ENCODE results near the gene SPOPL. TPM values are rescaled to one million over a fixed set of nuclear protein-coding genes. Genes with fewer than 3 reads are reported as not detected.
"Not testable (repeated sequence)": the region's sequence is repeated elsewhere in the genome, so short reads cannot be mapped to it uniquely, and the experiment has no call there.

The SPOPL gene
- total and polyA plus RNA-seq, 2 of the 4 experiments (the other 2 are of a cell fraction): 4.8 to 20.3 TPM

DNA sequence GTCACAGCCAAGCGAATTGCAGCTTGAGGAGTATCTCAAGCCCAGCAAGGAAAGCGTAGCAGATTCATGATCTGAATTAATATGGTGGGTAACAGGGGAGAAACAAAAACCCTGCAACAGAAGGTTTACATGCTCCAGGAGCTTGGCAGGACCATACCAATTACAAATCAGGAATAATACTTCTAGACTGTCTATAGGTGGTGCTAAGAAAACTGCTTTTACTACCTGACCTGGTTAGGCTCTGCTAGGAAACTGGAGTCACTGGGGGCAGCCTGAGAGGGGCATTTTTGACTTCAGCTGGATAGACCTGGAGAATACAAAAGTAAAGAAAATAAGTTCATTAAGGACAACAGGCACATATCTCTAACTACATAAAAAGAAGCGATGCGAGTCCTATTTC is 24.6 kb upstream of the SPOPL start:
- CTCF ChIA-PET: interaction anchor here (0.7 kb wide), 1 partner anchor 10 kb away, joined by 3 read pairs; no protein-coding TSS in a partner anchor
- no peak overlapping the region for H2AFZ ChIP-seq (replicated peaks; ENCODE audit: low read length, poor library complexity)
- H2BK5ac ChIP-seq (ENCODE audit: low read depth, low read length, poor library complexity, severe bottlenecking): no peak overlapping the region
- in situ Hi-C loops (cut with MboI; ENCODE audit: low sequenced_read_pairs) (no loop called here), intact Hi-C loops (cut with micrococcal nuclease) (no loop called here), dilution Hi-C loops (cut with HindIII; ENCODE audit: low sequenced_read_pairs, unreplicated experiment) (no loop called here)
- no peaks in the 10 kb centered on the region for H3K9me3 ChIP-seq (ENCODE audit: control insufficient read depth, insufficient read depth, low read length)
- no peak overlapping the region for H2BK20ac ChIP-seq (ENCODE audit: low read depth, low read length)
- no peaks in the 10 kb centered on the region for H4K20me1 ChIP-seq (ENCODE audit: insufficient read depth, low read length)
- no peak overlapping the region for H4K8ac ChIP-seq (ENCODE audit: low read depth in 2 of 2, low read length in 2 of 2)
- H3K14ac ChIP-seq (replicated peaks; ENCODE audit: low read depth, low read length): no peak overlapping the region
- H2BK120ac ChIP-seq (ENCODE audit: low read depth, low read length): no peak overlapping the region
- H3K23ac ChIP-seq (ENCODE audit: low read depth, low read length): no peak overlapping the region
- H3K4me3 ChIP-seq (ENCODE audit: insufficient read depth, low read depth, low read length): no peak overlapping the region
- H2AK9ac ChIP-seq (replicated peaks; ENCODE audit: low read depth, low read length, poor library complexity): no peak overlapping the region
- WGBS, 2 experiments (ENCODE audit: extremely low coverage in 2 of 2, insufficient read length in 1 of 2): no CpG with 5 or more reads among the region's 4 CpGs
- POLR2A ChIA-PET (ENCODE audit: unreplicated experiment): no interaction called here
- no peak overlapping the region for H2BK15ac ChIP-seq (ENCODE audit: low read depth, low read length)
- no peak overlapping the region for H2AK5ac ChIP-seq (ENCODE audit: low read depth, low read length)
- H3K9ac ChIP-seq (ENCODE audit: low read depth, low read length): no peak overlapping the region
- H3K27me3 ChIP-seq (ENCODE audit: control insufficient read depth, insufficient read depth, low read length): no peaks in the 10 kb centered on the region
- H3K27ac ChIP-seq (ENCODE audit: insufficient read depth, low read length): no peak overlapping the region
- no TSS peak for BruUV-seq (replicated peaks)
- no peak overlapping the region for H4K91ac ChIP-seq (ENCODE audit: insufficient read depth, low read depth, low read length)
- no peak overlapping the region for H3K56ac ChIP-seq (ENCODE audit: extremely low read depth, insufficient read depth, low read length)
- no peak overlapping the region for H4K5ac ChIP-seq (ENCODE audit: low read depth, low read length)
- H3K18ac ChIP-seq (ENCODE audit: low read depth, low read length): no peak overlapping the region
- H3K4ac ChIP-seq (ENCODE audit: low read depth, low read length): no peak overlapping the region
- no peaks in the 10 kb centered on the region for H3K79me1 ChIP-seq (ENCODE audit: low read depth in 1 of 2, low read length in 2 of 2)
- no peaks in the 10 kb centered on the region for H3K4me1 ChIP-seq (ENCODE audit: control insufficient read depth, insufficient read depth, low read length)
- H3K4me2 ChIP-seq (ENCODE audit: low read depth, low read length): no peak overlapping the region
- no peaks in the 10 kb centered on the region for H3K9me1 ChIP-seq (ENCODE audit: insufficient read depth, low read length)
- ATAC-seq (ENCODE audit: low read depth) (no peak), DNase-seq (no peak)
- TF ChIP-seq, protein P1, sequence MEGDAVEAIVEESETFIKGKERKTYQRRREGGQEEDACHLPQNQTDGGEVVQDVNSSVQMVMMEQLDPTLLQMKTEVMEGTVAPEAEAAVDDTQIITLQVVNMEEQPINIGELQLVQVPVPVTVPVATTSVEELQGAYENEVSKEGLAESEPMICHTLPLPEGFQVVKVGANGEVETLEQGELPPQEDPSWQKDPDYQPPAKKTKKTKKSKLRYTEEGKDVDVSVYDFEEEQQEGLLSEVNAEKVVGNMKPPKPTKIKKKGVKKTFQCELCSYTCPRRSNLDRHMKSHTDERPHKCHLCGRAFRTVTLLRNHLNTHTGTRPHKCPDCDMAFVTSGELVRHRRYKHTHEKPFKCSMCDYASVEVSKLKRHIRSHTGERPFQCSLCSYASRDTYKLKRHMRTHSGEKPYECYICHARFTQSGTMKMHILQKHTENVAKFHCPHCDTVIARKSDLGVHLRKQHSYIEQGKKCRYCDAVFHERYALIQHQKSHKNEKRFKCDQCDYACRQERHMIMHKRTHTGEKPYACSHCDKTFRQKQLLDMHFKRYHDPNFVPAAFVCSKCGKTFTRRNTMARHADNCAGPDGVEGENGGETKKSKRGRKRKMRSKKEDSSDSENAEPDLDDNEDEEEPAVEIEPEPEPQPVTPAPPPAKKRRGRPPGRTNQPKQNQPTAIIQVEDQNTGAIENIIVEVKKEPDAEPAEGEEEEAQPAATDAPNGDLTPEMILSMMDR (conservative IDR thresholded peaks at IDR 0.05; ENCODE audit: low read depth, low read length): no peak
- TF ChIP-seq CEBPB (IDR thresholded peaks at IDR 0.05; ENCODE audit: low read depth, low read length): no peak
- no peak for TF ChIP-seq USF2 (IDR thresholded peaks at IDR 0.05; ENCODE audit: low read depth, low read length)
- no peaks in the 10 kb centered on the region for H3K36me3 ChIP-seq (ENCODE audit: control insufficient read depth, insufficient read depth, low read length)

GRCh38 chr2:138482796-138483195 is 18.8 kb upstream of the SPOPL start:
- H4K91ac ChIP-seq (ENCODE audit: insufficient read depth, low read depth, low read length); H3K56ac ChIP-seq (ENCODE audit: extremely low read depth, insufficient read depth, low read length); H4K20me1 ChIP-seq (ENCODE audit: insufficient read depth, low read length); H2BK5ac ChIP-seq (ENCODE audit: low read depth, low read length, poor library complexity, severe bottlenecking); H2BK120ac ChIP-seq (ENCODE audit: low read depth, low read length); DNase-seq; H3K4me1 ChIP-seq (ENCODE audit: control insufficient read depth, insufficient read depth, low read length); BruUV-seq (replicated peaks); H4K5ac ChIP-seq (ENCODE audit: low read depth, low read length); H3K9ac ChIP-seq (ENCODE audit: low read depth, low read length); intact Hi-C loops (cut with micrococcal nuclease); H2AK9ac ChIP-seq (replicated peaks; ENCODE audit: low read depth, low read length, poor library complexity); H3K27me3 ChIP-seq (ENCODE audit: control insufficient read depth, insufficient read depth, low read length); POLR2A ChIA-PET (ENCODE audit: unreplicated experiment); H3K4me3 ChIP-seq (ENCODE audit: insufficient read depth, low read depth, low read length); H2AK5ac ChIP-seq (ENCODE audit: low read depth, low read length); H2AFZ ChIP-seq (replicated peaks; ENCODE audit: low read length, poor library complexity); H2BK15ac ChIP-seq (ENCODE audit: low read depth, low read length); H3K14ac ChIP-seq (replicated peaks; ENCODE audit: low read depth, low read length); H3K79me1 ChIP-seq (ENCODE audit: low read depth in 1 of 2, low read length in 2 of 2); H2BK20ac ChIP-seq (ENCODE audit: low read depth, low read length); H3K36me3 ChIP-seq (ENCODE audit: control insufficient read depth, insufficient read depth, low read length); H3K4ac ChIP-seq (ENCODE audit: low read depth, low read length); CTCF ChIA-PET; in situ Hi-C loops (cut with MboI; ENCODE audit: low sequenced_read_pairs); ATAC-seq (ENCODE audit: low read depth); H3K18ac ChIP-seq (ENCODE audit: low read depth, low read length); H3K23ac ChIP-seq (ENCODE audit: low read depth, low read length); H3K27ac ChIP-seq (ENCODE audit: insufficient read depth, low read length); H3K9me1 ChIP-seq (ENCODE audit: insufficient read depth, low read length); H3K4me2 ChIP-seq (ENCODE audit: low read depth, low read length); H4K8ac ChIP-seq (ENCODE audit: low read depth in 2 of 2, low read length in 2 of 2); H3K9me3 ChIP-seq (ENCODE audit: control insufficient read depth, insufficient read depth, low read length); dilution Hi-C loops (cut with HindIII; ENCODE audit: low sequenced_read_pairs, unreplicated experiment): not testable (repeated sequence)
